ENCODE data around the gene RRP12.

Gene RRP12, protein sequence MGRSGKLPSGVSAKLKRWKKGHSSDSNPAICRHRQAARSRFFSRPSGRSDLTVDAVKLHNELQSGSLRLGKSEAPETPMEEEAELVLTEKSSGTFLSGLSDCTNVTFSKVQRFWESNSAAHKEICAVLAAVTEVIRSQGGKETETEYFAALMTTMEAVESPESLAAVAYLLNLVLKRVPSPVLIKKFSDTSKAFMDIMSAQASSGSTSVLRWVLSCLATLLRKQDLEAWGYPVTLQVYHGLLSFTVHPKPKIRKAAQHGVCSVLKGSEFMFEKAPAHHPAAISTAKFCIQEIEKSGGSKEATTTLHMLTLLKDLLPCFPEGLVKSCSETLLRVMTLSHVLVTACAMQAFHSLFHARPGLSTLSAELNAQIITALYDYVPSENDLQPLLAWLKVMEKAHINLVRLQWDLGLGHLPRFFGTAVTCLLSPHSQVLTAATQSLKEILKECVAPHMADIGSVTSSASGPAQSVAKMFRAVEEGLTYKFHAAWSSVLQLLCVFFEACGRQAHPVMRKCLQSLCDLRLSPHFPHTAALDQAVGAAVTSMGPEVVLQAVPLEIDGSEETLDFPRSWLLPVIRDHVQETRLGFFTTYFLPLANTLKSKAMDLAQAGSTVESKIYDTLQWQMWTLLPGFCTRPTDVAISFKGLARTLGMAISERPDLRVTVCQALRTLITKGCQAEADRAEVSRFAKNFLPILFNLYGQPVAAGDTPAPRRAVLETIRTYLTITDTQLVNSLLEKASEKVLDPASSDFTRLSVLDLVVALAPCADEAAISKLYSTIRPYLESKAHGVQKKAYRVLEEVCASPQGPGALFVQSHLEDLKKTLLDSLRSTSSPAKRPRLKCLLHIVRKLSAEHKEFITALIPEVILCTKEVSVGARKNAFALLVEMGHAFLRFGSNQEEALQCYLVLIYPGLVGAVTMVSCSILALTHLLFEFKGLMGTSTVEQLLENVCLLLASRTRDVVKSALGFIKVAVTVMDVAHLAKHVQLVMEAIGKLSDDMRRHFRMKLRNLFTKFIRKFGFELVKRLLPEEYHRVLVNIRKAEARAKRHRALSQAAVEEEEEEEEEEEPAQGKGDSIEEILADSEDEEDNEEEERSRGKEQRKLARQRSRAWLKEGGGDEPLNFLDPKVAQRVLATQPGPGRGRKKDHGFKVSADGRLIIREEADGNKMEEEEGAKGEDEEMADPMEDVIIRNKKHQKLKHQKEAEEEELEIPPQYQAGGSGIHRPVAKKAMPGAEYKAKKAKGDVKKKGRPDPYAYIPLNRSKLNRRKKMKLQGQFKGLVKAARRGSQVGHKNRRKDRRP (N-terminal part only)

GRCh38 chr10:97400665-97401454 is at the start of gene RRP12:
RRP12 (minus strand) TSS chr10:97401340; CDS start chr10:97401231, 109 bp downstream.
- Histone ChIP-seq H3K27me3 (ENCODE audit: control insufficient read depth in 2 of 2, insufficient read depth in 2 of 2, low read length in 2 of 2) (no peaks in the 10 kb centered on the region), H3K9me3 (ENCODE audit: control insufficient read depth in 2 of 2, low read length in 2 of 2) (no peaks in the 10 kb centered on the region), H3K9ac (ENCODE audit: low read depth in 1 of 2, low read length in 2 of 2) (peak within 1 kb of the TSS; percentile 73 to 87), H3K27ac (ENCODE audit: low read depth in 2 of 2, low read length in 2 of 2) (peak within 1 kb of the TSS; percentile 70 to 82), H3K36me3 (ENCODE audit: control insufficient read depth in 2 of 2, insufficient read depth in 2 of 2, low read length in 2 of 2) (peaks cover 8% of the 10 kb centered on the region in 2 donors), H3K4me1 (ENCODE audit: control insufficient read depth in 2 of 2, insufficient read depth in 2 of 2, low read length in 2 of 2) (peaks cover 10% of the 10 kb centered on the region in 2 donors), H3K4me3 (ENCODE audit: low read length in 2 of 2) (peak within 1 kb of the TSS; percentile 81 to 84)

DNA sequence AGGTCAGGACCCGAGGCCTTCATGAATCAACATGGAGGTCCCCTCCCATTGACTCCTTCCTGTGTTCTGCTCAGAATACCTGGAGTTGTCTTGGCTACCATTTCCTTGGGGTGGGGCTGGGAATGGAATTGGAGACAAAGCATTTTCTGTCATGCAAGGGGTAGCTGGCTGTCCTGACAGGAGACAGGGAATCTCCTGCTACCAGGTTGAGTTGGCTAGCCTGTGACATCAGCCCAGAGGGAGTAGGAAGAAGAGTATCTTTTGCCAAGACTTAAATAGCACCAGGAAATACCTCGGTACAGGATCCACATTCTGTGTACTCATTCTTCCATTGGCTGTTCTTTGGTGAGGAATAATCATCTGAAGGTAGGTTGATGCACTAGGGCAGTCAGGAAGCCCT is 49.7 kb upstream of the RRP12 start:
- no peak overlapping the region for H3K27ac ChIP-seq (ENCODE audit: low read depth in 2 of 2, low read length in 2 of 2)

DNA sequence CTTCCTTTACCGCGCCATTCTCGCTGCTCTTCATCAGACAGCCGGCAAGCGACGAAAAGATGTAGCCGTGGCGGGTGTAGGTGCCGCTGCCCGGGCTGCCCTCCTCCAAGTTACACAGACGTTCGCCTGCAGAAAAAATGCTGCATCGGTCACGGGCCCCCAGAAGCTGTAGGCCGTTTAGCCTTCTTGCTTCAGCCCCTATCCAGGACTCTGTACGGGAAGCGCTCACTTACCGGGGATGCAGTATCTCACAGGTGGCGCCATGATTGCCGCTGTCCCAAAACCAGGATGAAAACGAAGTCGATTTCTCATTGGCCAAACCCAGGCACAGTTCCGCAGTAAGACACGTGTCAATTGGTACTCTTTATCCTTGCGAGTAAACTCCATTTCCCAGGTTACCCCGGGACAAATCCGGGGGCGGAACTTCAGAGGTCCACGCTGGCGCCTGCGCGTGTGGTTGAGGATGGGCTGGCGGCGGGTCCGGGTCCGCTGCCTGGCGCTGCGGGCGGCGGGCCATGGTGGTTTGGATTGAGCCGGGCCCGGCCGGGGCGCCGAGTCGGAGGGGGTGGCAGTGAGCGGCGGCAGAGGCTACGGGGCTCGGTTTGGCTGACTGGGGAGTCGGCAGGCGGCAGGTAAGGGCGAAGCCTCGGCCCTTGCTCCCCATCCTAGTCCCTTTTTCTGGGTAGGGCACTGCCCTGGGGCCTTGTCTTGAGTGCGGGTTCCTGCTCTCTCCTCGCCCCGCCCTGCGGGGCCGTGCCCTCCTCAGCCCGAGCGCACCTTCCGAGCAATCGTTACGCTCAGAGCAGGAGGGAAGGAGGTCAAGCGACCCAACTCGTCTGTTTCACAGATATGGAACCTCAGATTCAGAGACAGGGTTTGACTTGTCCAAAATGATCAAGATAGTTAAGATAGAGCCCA is 44.8 kb upstream of the RRP12 start, which contains the start of the genes EXOSC1 and ZDHHC16:
Gene EXOSC1, minus strand, starts transcription at position 285 of the 918 bp plus-strand sequence. Its CDS starts 21 bp downstream, at position 264.
Gene ZDHHC16, plus strand, starts transcription at position 454 of the 918 bp plus-strand sequence. CDS start 5,501 bp downstream, outside the sequence.
- H3K27ac ChIP-seq (ENCODE audit: low read depth in 2 of 2, low read length in 2 of 2) = peak within 1 kb of the TSS; percentile 68 to 76
- H3K9ac ChIP-seq (ENCODE audit: low read depth in 1 of 2, low read length in 2 of 2) = peak within 1 kb of the TSS; percentile 70 to 74
- peaks cover 7 to 16% of the 10 kb centered on the region in 2 donors for H3K36me3 ChIP-seq (ENCODE audit: control insufficient read depth in 2 of 2, insufficient read depth in 2 of 2, low read length in 2 of 2)
- no peaks in the 10 kb centered on the region for H3K9me3 ChIP-seq (ENCODE audit: control insufficient read depth in 2 of 2, low read length in 2 of 2)
- H3K4me3 ChIP-seq (ENCODE audit: low read length in 2 of 2) = peak within 1 kb of the TSS; percentile 91 to 99
- H3K27me3 ChIP-seq (ENCODE audit: control insufficient read depth in 2 of 2, insufficient read depth in 2 of 2, low read length in 2 of 2) = no peaks in the 10 kb centered on the region
- H3K4me1 ChIP-seq (ENCODE audit: control insufficient read depth in 2 of 2, insufficient read depth in 2 of 2, low read length in 2 of 2) = peaks cover 13 to 14% of the 10 kb centered on the region in 2 donors

More for the DNA sequence above, 49.7 kb upstream of the RRP12 start:
- Histone ChIP-seq H3K9me3 (ENCODE audit: control insufficient read depth in 2 of 2, low read length in 2 of 2) (no peaks in the 10 kb centered on the region), H3K4me3 (ENCODE audit: low read length in 2 of 2) (no peak overlapping the region), H3K4me1 (ENCODE audit: control insufficient read depth in 2 of 2, insufficient read depth in 2 of 2, low read length in 2 of 2) (peaks cover 4 to 10% of the 10 kb centered on the region in 2 donors), H3K9ac (ENCODE audit: low read depth in 1 of 2, low read length in 2 of 2) (no peak overlapping the region), H3K27me3 (ENCODE audit: control insufficient read depth in 2 of 2, insufficient read depth in 2 of 2, low read length in 2 of 2) (no peaks in the 10 kb centered on the region), H3K36me3 (ENCODE audit: control insufficient read depth in 2 of 2, insufficient read depth in 2 of 2, low read length in 2 of 2) (peaks cover 25 to 39% of the 10 kb centered on the region in 2 donors)

DNA sequence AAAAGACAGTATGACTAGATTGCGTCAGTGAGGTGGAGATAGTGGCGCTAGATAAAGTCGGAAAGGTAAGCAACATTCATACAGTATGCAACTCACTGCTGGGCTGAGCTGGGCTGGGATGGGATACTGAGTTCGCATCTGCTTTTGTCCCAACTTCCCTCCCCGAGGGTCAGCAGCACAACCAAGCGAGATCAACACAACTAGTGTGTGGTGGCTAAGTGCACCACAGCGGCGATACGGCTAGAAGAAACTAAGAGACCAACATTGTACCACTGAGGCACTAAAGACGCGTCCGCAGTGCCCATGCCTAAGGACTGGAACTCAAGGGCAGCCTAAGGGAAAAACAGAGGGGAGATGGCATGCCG is 44.2 kb upstream of the RRP12 start:
- Histone ChIP-seq H3K4me1 (ENCODE audit: control insufficient read depth in 2 of 2, insufficient read depth in 2 of 2, low read length in 2 of 2) (peaks cover 13 to 14% of the 10 kb centered on the region in 2 donors), H3K9me3 (ENCODE audit: control insufficient read depth in 2 of 2, low read length in 2 of 2) (no peaks in the 10 kb centered on the region), H3K9ac (ENCODE audit: low read depth in 1 of 2, low read length in 2 of 2) (peak overlapping the region; percentile 70), H3K4me3 (ENCODE audit: low read length in 2 of 2) (peak overlapping the region; percentile 91 to 99), H3K36me3 (ENCODE audit: control insufficient read depth in 2 of 2, insufficient read depth in 2 of 2, low read length in 2 of 2) (peaks cover 6 to 18% of the 10 kb centered on the region in 2 donors), H3K27ac (ENCODE audit: low read depth in 2 of 2, low read length in 2 of 2) (peak overlapping the region in 1 of 2 donors; percentile 56), H3K27me3 (ENCODE audit: control insufficient read depth in 2 of 2, insufficient read depth in 2 of 2, low read length in 2 of 2) (no peaks in the 10 kb centered on the region)

DNA sequence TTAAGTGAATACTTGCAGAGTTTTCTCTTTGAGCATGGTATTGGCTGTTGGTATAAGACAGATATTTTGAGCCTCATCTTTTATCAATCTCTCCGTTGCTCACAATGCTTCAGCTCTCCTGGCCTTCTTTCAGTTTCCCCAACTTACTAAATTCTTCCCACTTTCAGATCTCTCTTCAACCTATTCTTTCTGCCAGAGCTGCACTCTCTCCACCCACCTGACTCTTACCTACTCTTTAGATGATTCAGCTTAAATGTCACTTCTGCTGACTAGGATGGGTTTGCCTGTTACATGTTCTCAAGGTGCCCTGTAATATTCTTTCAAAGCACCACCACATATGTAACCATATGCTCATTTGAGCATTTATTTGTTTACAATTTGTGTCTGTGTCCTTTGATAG is 43.1 kb upstream of the RRP12 start:
- Histone ChIP-seq H3K9ac (ENCODE audit: low read depth in 1 of 2, low read length in 2 of 2) (no peak overlapping the region), H3K36me3 (ENCODE audit: control insufficient read depth in 2 of 2, insufficient read depth in 2 of 2, low read length in 2 of 2) (peaks cover 11 to 20% of the 10 kb centered on the region in 2 donors), H3K9me3 (ENCODE audit: control insufficient read depth in 2 of 2, low read length in 2 of 2) (no peaks in the 10 kb centered on the region), H3K27ac (ENCODE audit: low read depth in 2 of 2, low read length in 2 of 2) (no peak overlapping the region), H3K4me3 (ENCODE audit: low read length in 2 of 2) (no peak overlapping the region), H3K27me3 (ENCODE audit: control insufficient read depth in 2 of 2, insufficient read depth in 2 of 2, low read length in 2 of 2) (no peaks in the 10 kb centered on the region), H3K4me1 (ENCODE audit: control insufficient read depth in 2 of 2, insufficient read depth in 2 of 2, low read length in 2 of 2) (peaks cover 13 to 14% of the 10 kb centered on the region in 2 donors)

DNA sequence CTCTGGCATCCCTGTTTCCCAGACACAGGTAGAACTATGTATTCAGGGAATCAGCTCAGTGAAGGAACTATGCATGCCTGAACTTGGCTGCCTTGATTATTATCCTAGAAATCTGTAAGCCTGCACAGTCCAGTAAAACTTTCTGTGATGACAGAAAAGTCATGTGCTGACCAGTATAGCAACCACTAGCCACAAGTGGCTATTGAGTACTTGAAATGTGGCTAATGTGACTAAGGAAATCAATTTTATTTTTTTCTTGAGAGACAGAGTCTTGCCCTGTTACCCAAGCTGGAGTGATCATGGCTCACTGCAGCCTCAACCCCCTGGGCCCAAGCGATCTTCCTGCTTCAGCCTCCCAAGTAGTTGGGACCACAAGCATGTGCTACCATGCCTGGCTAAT is 41.1 kb upstream of the RRP12 start:
- peaks cover 9 to 14% of the 10 kb centered on the region in 2 donors for H3K4me1 ChIP-seq (ENCODE audit: control insufficient read depth in 2 of 2, insufficient read depth in 2 of 2, low read length in 2 of 2)
- no peaks in the 10 kb centered on the region for H3K27me3 ChIP-seq (ENCODE audit: control insufficient read depth in 2 of 2, insufficient read depth in 2 of 2, low read length in 2 of 2)
- no peak overlapping the region for H3K4me3 ChIP-seq (ENCODE audit: low read length in 2 of 2)
- H3K36me3 ChIP-seq (ENCODE audit: control insufficient read depth in 2 of 2, insufficient read depth in 2 of 2, low read length in 2 of 2) = peaks cover 19 to 29% of the 10 kb centered on the region in 2 donors
- H3K9me3 ChIP-seq (ENCODE audit: control insufficient read depth in 2 of 2, low read length in 2 of 2) = no peaks in the 10 kb centered on the region
- H3K9ac ChIP-seq (ENCODE audit: low read depth in 1 of 2, low read length in 2 of 2) = no peak overlapping the region
- H3K27ac ChIP-seq (ENCODE audit: low read depth in 2 of 2, low read length in 2 of 2) = no peak overlapping the region

- no peaks in the 10 kb centered on the region for H3K27me3 ChIP-seq (ENCODE audit: control insufficient read depth in 2 of 2, insufficient read depth in 2 of 2, low read length in 2 of 2)
- no peak overlapping the region for H3K4me3 ChIP-seq (ENCODE audit: low read length in 2 of 2)
- no peak overlapping the region for H3K27ac ChIP-seq (ENCODE audit: low read depth in 2 of 2, low read length in 2 of 2)
- H3K9me3 ChIP-seq (ENCODE audit: control insufficient read depth in 2 of 2, low read length in 2 of 2) = no peaks in the 10 kb centered on the region
- H3K4me1 ChIP-seq (ENCODE audit: control insufficient read depth in 2 of 2, insufficient read depth in 2 of 2, low read length in 2 of 2) = no peaks in the 10 kb centered on the region
- H3K9ac ChIP-seq (ENCODE audit: low read depth in 1 of 2, low read length in 2 of 2) = no peak overlapping the region
- H3K36me3 ChIP-seq (ENCODE audit: control insufficient read depth in 2 of 2, insufficient read depth in 2 of 2, low read length in 2 of 2) = peaks cover 48 to 64% of the 10 kb centered on the region in 2 donors
These were observed 34.1 kb upstream of the RRP12 start for GRCh38 chr10:97435211-97435610.

GRCh38 chr10:97434557-97434956 is 33.4 kb upstream of the RRP12 start:
- Histone ChIP-seq H3K36me3 (ENCODE audit: control insufficient read depth in 2 of 2, insufficient read depth in 2 of 2, low read length in 2 of 2) (peaks cover 49 to 66% of the 10 kb centered on the region in 2 donors), H3K4me1 (ENCODE audit: control insufficient read depth in 2 of 2, insufficient read depth in 2 of 2, low read length in 2 of 2) (no peaks in the 10 kb centered on the region), H3K4me3 (ENCODE audit: low read length in 2 of 2) (no peak overlapping the region), H3K9me3 (ENCODE audit: control insufficient read depth in 2 of 2, low read length in 2 of 2) (no peaks in the 10 kb centered on the region), H3K27me3 (ENCODE audit: control insufficient read depth in 2 of 2, insufficient read depth in 2 of 2, low read length in 2 of 2) (no peaks in the 10 kb centered on the region), H3K9ac (ENCODE audit: low read depth in 1 of 2, low read length in 2 of 2) (no peak overlapping the region), H3K27ac (ENCODE audit: low read depth in 2 of 2, low read length in 2 of 2) (no peak overlapping the region)
